ENCODE data around the gene SRSF7. TPM values are rescaled to one million over a fixed set of nuclear protein-coding genes. Genes with fewer than 3 reads are reported as not detected.
"Not testable (repeated sequence)": the region's sequence is repeated elsewhere in the genome, so short reads cannot be mapped to it uniquely, and the experiment has no call there.

The SRSF7 gene
- total RNA-seq, 6 donors from 2014 or later, result 44.2 to 260 (median 121) TPM

DNA sequence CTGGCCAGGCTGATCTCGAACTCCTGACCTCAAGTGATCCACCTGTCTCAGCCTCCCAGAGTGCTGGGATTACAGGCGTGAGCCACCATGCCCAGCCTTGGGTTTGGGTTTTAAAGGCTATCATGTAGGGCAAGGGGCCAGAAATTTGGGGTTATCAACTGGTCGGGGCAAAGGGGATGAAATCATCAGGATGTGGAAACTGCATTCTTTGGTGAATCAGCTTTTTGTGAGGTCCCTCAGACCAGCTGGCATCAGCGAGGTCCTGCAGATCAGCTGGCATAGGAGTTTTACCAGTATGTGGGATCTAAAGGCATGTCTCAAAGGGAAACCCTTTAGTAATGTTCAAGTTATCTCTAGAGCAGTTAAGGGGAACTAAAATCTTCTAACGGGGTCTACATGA lies 20.5 kb upstream of the SRSF7 start:
- TF ChIP-seq EP300 (IDR thresholded peaks at IDR 0.05), result no peak
- no peak for TF ChIP-seq POLR2AphosphoS5 (IDR thresholded peaks at IDR 0.05)
- no peak for TF ChIP-seq POLR2A (IDR thresholded peaks at IDR 0.05)
- TF ChIP-seq, protein P1, sequence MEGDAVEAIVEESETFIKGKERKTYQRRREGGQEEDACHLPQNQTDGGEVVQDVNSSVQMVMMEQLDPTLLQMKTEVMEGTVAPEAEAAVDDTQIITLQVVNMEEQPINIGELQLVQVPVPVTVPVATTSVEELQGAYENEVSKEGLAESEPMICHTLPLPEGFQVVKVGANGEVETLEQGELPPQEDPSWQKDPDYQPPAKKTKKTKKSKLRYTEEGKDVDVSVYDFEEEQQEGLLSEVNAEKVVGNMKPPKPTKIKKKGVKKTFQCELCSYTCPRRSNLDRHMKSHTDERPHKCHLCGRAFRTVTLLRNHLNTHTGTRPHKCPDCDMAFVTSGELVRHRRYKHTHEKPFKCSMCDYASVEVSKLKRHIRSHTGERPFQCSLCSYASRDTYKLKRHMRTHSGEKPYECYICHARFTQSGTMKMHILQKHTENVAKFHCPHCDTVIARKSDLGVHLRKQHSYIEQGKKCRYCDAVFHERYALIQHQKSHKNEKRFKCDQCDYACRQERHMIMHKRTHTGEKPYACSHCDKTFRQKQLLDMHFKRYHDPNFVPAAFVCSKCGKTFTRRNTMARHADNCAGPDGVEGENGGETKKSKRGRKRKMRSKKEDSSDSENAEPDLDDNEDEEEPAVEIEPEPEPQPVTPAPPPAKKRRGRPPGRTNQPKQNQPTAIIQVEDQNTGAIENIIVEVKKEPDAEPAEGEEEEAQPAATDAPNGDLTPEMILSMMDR (IDR thresholded peaks at IDR 0.05), result no peak
- Histone ChIP-seq H3K9me3 (no peaks in the 10 kb centered on the region), H3K4me3 (no peak overlapping the region), H3K36me3 (no peaks in the 10 kb centered on the region), H3K4me1 (no peaks in the 10 kb centered on the region), H3K27me3 (no peaks in the 10 kb centered on the region), H3K27ac (peak overlapping the region in 1 of 4 donors; percentile 26)
- 61 to 62% methylated on average over 5 of the region's 5 CpGs for WGBS, 2 donors
- DNase-seq (no peak), ATAC-seq (ENCODE audit: low FRiP score in 2 of 2) (no peak)

DNA sequence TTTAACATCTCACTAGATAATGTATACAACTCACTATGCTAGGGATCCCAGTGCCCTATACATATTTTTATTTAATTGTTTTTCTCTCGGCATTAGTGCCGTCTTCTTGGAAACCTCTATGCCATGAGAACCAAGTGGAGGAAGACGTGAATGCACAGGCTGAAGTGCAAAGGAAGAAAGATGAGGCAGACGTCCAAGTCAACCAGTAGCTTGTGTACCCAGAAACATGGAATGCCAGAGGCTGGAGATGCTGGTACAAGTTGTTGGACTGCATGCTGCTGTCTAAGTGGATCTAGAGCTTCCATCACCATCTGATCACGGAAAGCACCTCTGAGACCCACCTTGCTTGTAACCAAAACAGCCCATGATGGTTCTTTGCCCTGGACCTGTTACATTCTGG lies 14.4 kb upstream of the SRSF7 start:
- 74 to 75% methylated on average over 5 of the region's 5 CpGs for WGBS, 2 donors
- Histone ChIP-seq H3K27me3 (no peaks in the 10 kb centered on the region), H3K9me3 (no peaks in the 10 kb centered on the region), H3K36me3 (no peaks in the 10 kb centered on the region), H3K4me1 (no peaks in the 10 kb centered on the region), H3K4me3 (no peak overlapping the region), H3K27ac (no peak overlapping the region)
- TF ChIP-seq POLR2AphosphoS5 (IDR thresholded peaks at IDR 0.05) (no peak), POLR2A (IDR thresholded peaks at IDR 0.05) (no peak), EP300 (IDR thresholded peaks at IDR 0.05) (no peak)
- TF ChIP-seq, protein P1 (IDR thresholded peaks at IDR 0.05), result no peak
- DNase-seq, result no peak
- ATAC-seq (ENCODE audit: low FRiP score in 2 of 2), result no peak

DNA sequence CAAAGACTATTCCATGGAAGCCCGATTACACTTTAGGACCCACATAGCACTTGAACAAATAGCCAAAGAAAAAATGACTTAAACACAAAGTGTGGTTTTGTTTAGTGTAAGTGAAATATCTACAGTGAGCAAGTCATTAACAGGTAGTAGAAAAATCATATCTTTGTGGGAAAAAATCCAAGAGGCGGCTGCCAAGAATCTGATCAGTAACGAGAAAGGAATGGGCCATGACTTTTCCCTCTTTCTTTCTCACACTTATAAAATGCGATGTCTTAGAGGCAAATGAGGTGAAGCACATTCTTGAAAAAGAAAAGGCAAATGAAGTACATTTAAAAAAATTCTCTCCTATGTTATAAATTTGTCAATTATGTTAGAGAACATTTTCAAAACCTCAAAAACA lies 14.0 kb upstream of the SRSF7 start:
- ATAC-seq (ENCODE audit: low FRiP score in 2 of 2) (no peak), DNase-seq (no peak)
- Histone ChIP-seq H3K27ac (no peak overlapping the region), H3K27me3 (no peaks in the 10 kb centered on the region), H3K4me3 (no peak overlapping the region), H3K9me3 (no peaks in the 10 kb centered on the region), H3K36me3 (no peaks in the 10 kb centered on the region), H3K4me1 (no peaks in the 10 kb centered on the region)
- TF ChIP-seq POLR2AphosphoS5 (IDR thresholded peaks at IDR 0.05), result no peak
- TF ChIP-seq POLR2A (IDR thresholded peaks at IDR 0.05), result no peak
- TF ChIP-seq, protein P1 (IDR thresholded peaks at IDR 0.05), result no peak
- no peak for TF ChIP-seq EP300 (IDR thresholded peaks at IDR 0.05)
- 70 to 74% methylated on average over 4 of the region's 4 CpGs for WGBS, 2 donors

DNA sequence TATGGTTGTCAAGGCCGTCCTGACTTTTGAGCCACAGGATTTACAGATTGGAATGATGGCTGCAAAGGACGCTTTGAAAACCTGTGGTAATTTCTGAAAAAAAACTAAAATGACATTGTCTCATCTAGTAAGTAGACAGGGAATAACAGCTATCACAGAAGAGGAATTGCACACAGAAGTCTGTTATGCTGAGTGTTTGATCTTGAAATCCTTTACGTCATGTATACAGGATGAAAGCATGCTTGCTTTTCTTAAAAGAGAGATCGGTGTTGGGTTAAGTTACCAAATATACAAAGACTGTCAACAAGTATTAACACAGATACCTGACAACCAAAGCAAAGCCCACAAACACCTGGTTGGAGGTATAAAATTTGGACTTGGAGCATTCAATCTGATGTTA lies 12.6 kb upstream of the SRSF7 start:
- ATAC-seq (ENCODE audit: low FRiP score in 2 of 2), result no peak
- Histone ChIP-seq H3K36me3 (no peaks in the 10 kb centered on the region), H3K4me1 (no peaks in the 10 kb centered on the region), H3K9me3 (no peaks in the 10 kb centered on the region), H3K27me3 (no peaks in the 10 kb centered on the region), H3K4me3 (no peak overlapping the region), H3K27ac (no peak overlapping the region)
- TF ChIP-seq EP300 (IDR thresholded peaks at IDR 0.05) (no peak), POLR2AphosphoS5 (IDR thresholded peaks at IDR 0.05) (no peak), POLR2A (IDR thresholded peaks at IDR 0.05) (no peak)
- TF ChIP-seq, protein P1 (IDR thresholded peaks at IDR 0.05), result no peak
- DNase-seq, result no peak
- WGBS, 2 donors, result 87 to 94% methylated on average over 4 of the region's 4 CpGs

DNA sequence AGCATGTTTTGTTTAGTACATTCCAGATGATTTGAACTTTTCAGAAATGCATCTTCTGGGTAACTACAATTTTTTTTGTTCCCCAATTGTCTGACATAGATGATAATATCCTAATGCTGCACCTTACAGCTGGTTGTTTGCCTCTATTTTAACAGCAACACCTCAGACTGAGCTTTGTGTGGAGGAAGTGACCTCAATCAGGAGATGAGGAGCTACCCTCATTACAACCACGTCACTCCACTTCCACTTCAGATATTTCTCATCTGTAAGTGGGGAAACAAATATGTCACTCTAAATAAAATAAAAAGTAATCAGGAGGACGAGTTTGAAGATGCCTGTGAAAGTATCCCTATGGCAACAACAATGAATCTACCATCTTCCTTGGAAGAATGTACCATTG lies 12.1 kb upstream of the SRSF7 start:
- Histone ChIP-seq H3K4me3 (no peak overlapping the region), H3K4me1 (no peaks in the 10 kb centered on the region), H3K27ac (no peak overlapping the region), H3K27me3 (no peaks in the 10 kb centered on the region), H3K9me3 (no peaks in the 10 kb centered on the region), H3K36me3 (no peaks in the 10 kb centered on the region)
- DNase-seq (no peak), ATAC-seq (ENCODE audit: low FRiP score in 2 of 2) (no peak)
- WGBS, 2 donors, result 47 to 55% methylated on average over 2 of the region's 2 CpGs
- TF ChIP-seq, protein P1 (IDR thresholded peaks at IDR 0.05), result no peak
- no peak for TF ChIP-seq POLR2A (IDR thresholded peaks at IDR 0.05)
- no peak for TF ChIP-seq EP300 (IDR thresholded peaks at IDR 0.05)
- no peak for TF ChIP-seq POLR2AphosphoS5 (IDR thresholded peaks at IDR 0.05)

DNA sequence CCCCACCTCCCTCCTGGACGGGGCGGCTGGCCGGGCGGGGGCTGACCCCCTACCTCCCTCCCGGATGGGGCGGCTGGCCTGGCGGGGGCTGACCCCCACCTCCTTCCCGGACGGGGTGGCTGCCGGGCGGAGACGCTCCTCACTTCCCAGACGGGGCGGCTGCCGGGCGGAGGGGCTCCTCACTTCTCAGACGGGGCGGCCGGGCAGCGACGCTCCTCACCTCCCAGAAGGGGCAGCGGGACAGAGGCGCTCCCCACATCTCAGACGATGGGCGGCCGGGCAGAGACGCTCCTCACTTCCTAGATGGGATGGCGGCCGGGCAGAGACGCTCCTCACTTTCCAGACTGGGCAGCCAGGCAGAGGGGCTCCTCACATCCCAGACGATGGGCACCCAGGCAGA lies 4.7 kb upstream of the SRSF7 start:
- ATAC-seq (ENCODE audit: low FRiP score in 2 of 2); H3K9me3 ChIP-seq; H3K36me3 ChIP-seq; H3K27ac ChIP-seq; H3K4me1 ChIP-seq; H3K4me3 ChIP-seq; H3K27me3 ChIP-seq: not testable (repeated sequence)
- 98 to 99% methylated on average over 10 to 11 of the region's 31 CpGs for WGBS, 2 donors
- DNase-seq, result peak in 1 of 2 donors; percentile 73

Measured in upper lobe of left lung (tissue), 6 donors.